MCF 10A (cell line): Measurements from ENCODE around the gene COMMD1. TPM values are rescaled to one million over a fixed set of nuclear protein-coding genes. Genes with fewer than 3 reads are reported as not detected.

Experiments used
- BruUV-seq: library from RNA; stranded (reverse); fragments of 400-500 nt; replicated peaks from 2 replicates; lab custom pipeline; 2021; lab: Mats Ljungman, UMichigan
- CTCF ChIA-PET: fragments of 300-600 bp; sonication (Branson Sonifier 250); formaldehyde crosslinking; extraction: SDS; loops from one replicate; lab custom pipeline; 2021; ENCODE audit warnings: antibody characterized with exemption, inconsistent platforms; lab: Yijun Ruan, JAX
- POLR2A ChIA-PET: fragments of 300-600, 350-650 bp; sonication (Branson Sonifier 250); formaldehyde crosslinking; extraction: SDS; loops from one replicate; lab custom pipeline; 2020; ENCODE audit warnings: antibody characterized with exemption, inconsistent platforms; lab: Yijun Ruan, JAX
- DNase-seq: peaks from one replicate; pipeline ENCODE4 v3.0.0-alpha.2; 2018; ENCODE audit not compliant: unreplicated experiment
- H3K27ac Mint-ChIP-seq: one replicate; pipeline ENCODE4 v1.8.0; 2022; ENCODE audit warnings: mild to moderate bottlenecking, low read depth, mixed read lengths; ENCODE audit not compliant: unreplicated experiment
- H3K27me3 Mint-ChIP-seq: one replicate; pipeline ENCODE4 v1.8.0; 2022; ENCODE audit warnings: mixed read lengths; ENCODE audit not compliant: insufficient read depth, unreplicated experiment
- H3K36me3 Mint-ChIP-seq: one replicate; pipeline ENCODE4 v1.8.0; 2022; ENCODE audit warnings: mild to moderate bottlenecking, moderate library complexity, mixed read lengths; ENCODE audit not compliant: insufficient read depth, unreplicated experiment
- H3K4me1 Mint-ChIP-seq: one replicate; pipeline ENCODE4 v1.8.0; 2022; ENCODE audit warnings: mixed read lengths; ENCODE audit not compliant: insufficient read depth, unreplicated experiment
- H3K4me3 Mint-ChIP-seq: one replicate; pipeline ENCODE4 v1.8.0; 2022; ENCODE audit warnings: mild to moderate bottlenecking, moderate library complexity, mixed read lengths; ENCODE audit not compliant: unreplicated experiment
- H3K9me3 Mint-ChIP-seq: one replicate; pipeline ENCODE4 v1.8.0; 2022; ENCODE audit warnings: mixed read lengths; ENCODE audit not compliant: unreplicated experiment
- intact Hi-C: fragments of 100-400 bp; cut with micrococcal nuclease; formaldehyde crosslinking; loops from 2 replicates; pipeline ENCODE4 v1.14.1; 2022
- total RNA-seq: library from RNA; stranded (reverse); gene quantifications from 2 replicates; pipeline ENCODE4 v1.2.3, GENCODE V29; 2022
- TF ChIP-seq, protein P1 (sequence below): fragments of 200-600 bp; IDR thresholded peaks from one replicate; pipeline ENCODE4 v1.8.0; 2022; ENCODE audit warnings: antibody characterized with exemption, mild to moderate bottlenecking; ENCODE audit not compliant: unreplicated experiment

The COMMD1 gene
- total RNA-seq, 1 experiment from 2014 or later = 33.8 TPM

DNA sequence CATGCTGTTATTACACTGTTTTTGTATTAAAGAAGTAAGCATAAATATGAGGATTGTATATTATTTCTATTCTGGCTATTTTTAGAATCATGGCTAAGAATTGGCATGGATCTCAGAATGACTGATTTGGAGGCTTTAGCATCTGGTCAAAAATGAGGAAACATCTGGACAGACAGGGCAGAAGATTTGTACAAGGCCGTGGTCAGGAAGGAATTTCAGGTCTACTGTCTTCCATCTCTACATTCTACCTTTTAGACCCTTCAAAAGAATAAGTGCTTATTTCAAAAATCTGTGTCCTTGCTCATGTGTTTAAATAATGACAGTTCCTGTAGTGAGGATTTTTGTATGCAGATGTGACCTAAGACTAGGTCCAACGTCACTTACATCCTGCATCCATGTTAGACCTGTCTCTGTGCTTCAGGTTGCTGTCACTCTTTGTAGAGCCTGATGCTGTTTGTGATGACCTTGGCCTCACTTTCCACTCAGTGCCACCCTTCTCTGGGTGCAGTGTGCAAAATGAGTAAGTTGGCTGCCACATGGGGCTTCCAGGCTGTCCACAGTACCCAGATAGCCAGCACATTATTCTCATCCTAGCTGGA is 235.8 kb downstream of the COMMD1 start:
- Mint-ChIP-seq H3K4me1 (no peaks in the 10 kb centered on the region), H3K4me3 (no peak overlapping the region), H3K36me3 (peaks cover 8% of the 10 kb centered on the region), H3K27me3 (no peaks in the 10 kb centered on the region), H3K9me3 (no peaks in the 10 kb centered on the region), H3K27ac (no peak overlapping the region)
- no TSS peak for BruUV-seq
- POLR2A ChIA-PET = no interaction called here
- intact Hi-C loops = no loop called here
- no peak for DNase-seq
- CTCF ChIA-PET = interaction anchor here (1.1 kb wide), 1 partner anchor 10 kb away, joined by 3 read pairs; no protein-coding TSS in a partner anchor
- TF ChIP-seq, protein P1, sequence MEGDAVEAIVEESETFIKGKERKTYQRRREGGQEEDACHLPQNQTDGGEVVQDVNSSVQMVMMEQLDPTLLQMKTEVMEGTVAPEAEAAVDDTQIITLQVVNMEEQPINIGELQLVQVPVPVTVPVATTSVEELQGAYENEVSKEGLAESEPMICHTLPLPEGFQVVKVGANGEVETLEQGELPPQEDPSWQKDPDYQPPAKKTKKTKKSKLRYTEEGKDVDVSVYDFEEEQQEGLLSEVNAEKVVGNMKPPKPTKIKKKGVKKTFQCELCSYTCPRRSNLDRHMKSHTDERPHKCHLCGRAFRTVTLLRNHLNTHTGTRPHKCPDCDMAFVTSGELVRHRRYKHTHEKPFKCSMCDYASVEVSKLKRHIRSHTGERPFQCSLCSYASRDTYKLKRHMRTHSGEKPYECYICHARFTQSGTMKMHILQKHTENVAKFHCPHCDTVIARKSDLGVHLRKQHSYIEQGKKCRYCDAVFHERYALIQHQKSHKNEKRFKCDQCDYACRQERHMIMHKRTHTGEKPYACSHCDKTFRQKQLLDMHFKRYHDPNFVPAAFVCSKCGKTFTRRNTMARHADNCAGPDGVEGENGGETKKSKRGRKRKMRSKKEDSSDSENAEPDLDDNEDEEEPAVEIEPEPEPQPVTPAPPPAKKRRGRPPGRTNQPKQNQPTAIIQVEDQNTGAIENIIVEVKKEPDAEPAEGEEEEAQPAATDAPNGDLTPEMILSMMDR = no peak

DNA sequence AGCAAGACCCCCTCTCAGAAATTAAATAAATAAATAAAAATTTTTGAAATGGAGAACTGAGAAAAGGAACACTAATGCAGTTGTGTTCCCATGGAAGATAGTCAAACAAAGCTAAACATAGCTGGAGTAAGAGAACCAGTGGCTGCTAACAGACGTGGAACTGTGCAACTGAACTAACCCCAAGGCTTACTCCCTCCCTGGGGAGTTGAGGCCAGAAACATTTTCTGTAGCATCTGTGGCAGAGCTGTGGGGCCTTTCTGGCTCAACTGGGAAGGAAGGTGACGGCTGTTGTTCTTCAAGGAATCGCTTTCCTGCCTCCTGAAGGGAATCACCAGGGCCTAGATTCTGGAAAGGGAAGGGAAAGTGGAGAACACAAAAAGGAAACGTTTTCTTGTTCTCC is 236.6 kb downstream of the COMMD1 start:
- POLR2A ChIA-PET = no interaction called here
- Mint-ChIP-seq H3K36me3 (peaks cover 8% of the 10 kb centered on the region), H3K27ac (no peak overlapping the region), H3K27me3 (no peaks in the 10 kb centered on the region), H3K4me3 (no peak overlapping the region), H3K9me3 (no peaks in the 10 kb centered on the region), H3K4me1 (no peaks in the 10 kb centered on the region)
- intact Hi-C loops = no loop called here
- CTCF ChIA-PET = no interaction called here
- no peak for DNase-seq
- BruUV-seq = no TSS peak
- TF ChIP-seq, protein P1 = no peak

DNA sequence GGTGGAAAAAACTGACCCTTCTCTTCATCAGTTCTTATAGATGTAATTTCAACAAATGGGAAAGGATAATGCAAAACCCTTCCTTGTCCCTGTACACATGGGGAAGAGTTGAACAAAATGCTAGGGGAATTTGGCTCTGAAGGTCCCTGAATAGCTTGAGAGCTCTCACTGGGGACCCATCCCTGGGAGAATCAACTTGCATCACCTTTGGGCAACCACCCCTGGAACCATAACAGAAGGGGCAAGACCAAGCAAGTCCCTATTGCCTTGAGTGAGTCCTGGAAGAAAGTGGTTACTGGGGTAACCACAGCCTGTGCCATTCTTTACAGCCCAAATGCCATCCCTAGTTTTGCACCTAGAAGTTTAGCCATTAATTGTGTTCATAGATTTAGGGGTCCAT is 238.2 kb downstream of the COMMD1 start:
- intact Hi-C loops = no loop called here
- no TSS peak for BruUV-seq
- Mint-ChIP-seq H3K4me3 (no peak overlapping the region), H3K27ac (no peak overlapping the region), H3K36me3 (peaks cover 8% of the 10 kb centered on the region), H3K9me3 (no peaks in the 10 kb centered on the region), H3K27me3 (no peaks in the 10 kb centered on the region), H3K4me1 (peaks cover 9% of the 10 kb centered on the region)
- POLR2A ChIA-PET = no interaction called here
- TF ChIP-seq, protein P1 = no peak
- peak; percentile 5 for DNase-seq
- CTCF ChIA-PET = no interaction called here

DNA sequence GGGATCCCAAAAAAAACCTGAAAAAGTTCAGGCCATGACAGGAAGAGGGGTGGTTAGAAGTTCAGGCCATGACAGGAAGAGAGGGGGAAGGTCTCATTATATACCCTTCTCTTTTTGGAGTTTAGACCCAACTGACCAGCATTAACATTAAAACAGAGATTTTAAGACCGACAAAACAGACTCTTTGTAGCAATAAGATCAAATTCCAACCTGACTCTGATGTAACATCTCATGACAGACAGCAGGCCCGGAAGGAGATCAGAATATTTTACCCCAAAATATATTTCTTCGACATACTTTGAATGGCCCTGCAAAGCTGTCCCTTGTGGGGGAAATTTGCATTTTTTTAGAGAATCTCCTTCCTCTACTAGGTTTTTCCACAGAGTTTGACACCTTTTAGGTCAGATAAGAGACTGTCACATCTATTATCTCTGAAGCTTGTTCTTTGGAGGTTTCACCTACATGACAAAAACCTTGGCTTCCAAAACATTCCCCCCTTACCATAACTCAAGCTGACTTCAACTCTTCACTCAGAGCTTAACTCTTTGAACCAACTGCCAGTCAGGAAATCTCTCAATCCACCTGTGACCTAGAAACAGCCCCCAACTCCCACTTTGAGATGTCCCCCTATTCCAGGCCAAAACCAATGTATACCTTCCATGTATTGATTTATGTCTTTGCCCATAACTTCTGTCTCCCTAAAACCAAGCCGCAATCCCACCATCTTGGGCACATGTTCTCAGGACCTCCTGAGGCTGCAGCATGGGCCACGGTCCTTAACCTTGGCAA is 239.4 kb downstream of the COMMD1 start:
- no peak for DNase-seq
- Mint-ChIP-seq H3K9me3 (no peaks in the 10 kb centered on the region), H3K36me3 (peaks cover 8% of the 10 kb centered on the region), H3K27ac (no peak overlapping the region), H3K4me1 (peaks cover 14% of the 10 kb centered on the region), H3K27me3 (no peaks in the 10 kb centered on the region), H3K4me3 (no peak overlapping the region)
- CTCF ChIA-PET = no interaction called here
- POLR2A ChIA-PET = no interaction called here
- intact Hi-C loops = no loop called here
- no TSS peak for BruUV-seq
- TF ChIP-seq, protein P1 = no peak
